Naive B cell (primary cell): ENCODE data around the gene AKAP8L. TPM values are rescaled to one million over a fixed set of nuclear protein-coding genes. Genes with fewer than 3 reads are reported as not detected.

Source experiments
- ATAC-seq, 2 donors: fragments of 150-1000 bp; cut with Tn5 transposase; 2 replicates each; pipeline ENCODE4 v1.10.0; 2021; ENCODE audit warnings: low read depth in 2 of 2, mild to moderate bottlenecking in 2 of 2, moderate library complexity in 2 of 2
- DNase-seq: peaks from one replicate; pipeline ENCODE4 v3.0.0; 2022
- H3K27ac Mint-ChIP-seq, 6 donors: one replicate each; pipeline ENCODE4 v1.8.0; 2020 to 2022; ENCODE audit warnings: mild to moderate bottlenecking in 6 of 6, mixed read lengths in 6 of 6, moderate library complexity in 5 of 6, inconsistent platforms in 2 of 6
- H3K27me3 Mint-ChIP-seq, 3 donors: one replicate each; pipeline ENCODE4 v1.8.0; 2021 to 2022; ENCODE audit warnings: mixed read lengths in 3 of 3, mild to moderate bottlenecking in 1 of 3
- H3K36me3 Mint-ChIP-seq, 2 donors: one replicate each; pipeline ENCODE4 v1.8.0; 2020 to 2022; ENCODE audit warnings: mixed read lengths in 2 of 2, inconsistent platforms in 1 of 2, mild to moderate bottlenecking in 1 of 2
- H3K4me1 Mint-ChIP-seq, 3 donors: one replicate each; pipeline ENCODE4 v1.8.0; 2020 to 2022; ENCODE audit warnings: mixed read lengths in 3 of 3, inconsistent platforms in 1 of 3, mild to moderate bottlenecking in 1 of 3, moderate library complexity in 1 of 3
- H3K4me3 Mint-ChIP-seq, 8 donors: one replicate each; pipeline ENCODE4 v1.8.0; 2020 to 2022; ENCODE audit warnings: mild to moderate bottlenecking in 8 of 8, mixed read lengths in 8 of 8, moderate library complexity in 8 of 8, inconsistent platforms in 2 of 8
- H3K9me3 Mint-ChIP-seq, 7 donors: one replicate each; pipeline ENCODE4 v1.8.0; 2020 to 2022; ENCODE audit warnings: mixed read lengths in 7 of 7, mild to moderate bottlenecking in 5 of 7, inconsistent platforms in 2 of 7, moderate library complexity in 1 of 7
- polyA plus RNA-seq, 6 donors: library from polyadenylated mRNA; unstranded; fragments of 300-500 nt; fragmentation: Illumina TruSeq; gene quantifications; one replicate each; pipeline ENCODE4 v1.2.3, GENCODE V29; 2021; ENCODE audit warnings: low read depth in 6 of 6

AKAP8L gene
- polyA plus RNA-seq, 6 donors from 2014 or later, result 37.8 to 103 (median 53.6) TPM

DNA sequence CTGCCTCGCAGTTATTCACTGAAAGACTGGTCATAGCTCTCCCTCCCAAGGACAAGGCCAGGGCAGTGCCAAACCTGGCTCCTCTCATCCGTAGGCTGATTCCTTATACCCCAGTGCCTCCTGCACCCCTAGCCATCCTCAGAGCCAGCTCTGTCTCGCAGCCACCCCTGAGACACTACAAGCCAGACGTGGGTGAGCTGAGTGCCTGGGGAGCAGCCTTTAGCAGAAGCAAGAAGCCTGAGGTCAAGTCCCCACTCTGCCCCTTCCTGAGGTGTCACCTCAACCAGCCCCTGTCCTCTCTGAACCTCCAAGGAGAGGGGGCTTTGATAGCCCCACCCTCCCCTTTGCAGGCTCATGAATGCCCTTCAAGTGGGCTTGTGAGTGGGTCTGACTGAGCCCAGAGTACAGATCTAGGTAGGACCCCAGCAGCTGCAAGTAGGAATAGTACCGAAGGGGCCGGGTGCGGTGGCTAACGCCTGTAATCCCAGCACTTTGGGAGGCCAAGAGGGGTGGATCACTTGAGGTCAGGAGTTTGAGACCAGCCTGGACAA lies 14.8 kb upstream of the AKAP8L start:
- no peaks in the 10 kb centered on the region for H3K27me3 Mint-ChIP-seq
- DNase-seq (no peak), ATAC-seq (no peak)
- peak overlapping the region; percentile 29 to 97 (median 90) for H3K27ac Mint-ChIP-seq
- H3K9me3 Mint-ChIP-seq, result no peaks in the 10 kb centered on the region
- no peaks in the 10 kb centered on the region for H3K36me3 Mint-ChIP-seq
- H3K4me3 Mint-ChIP-seq, result peak overlapping the region; percentile 93 to 99 (median 98)
- peaks cover 22 to 32% (median 29%) of the 10 kb centered on the region in 3 donors for H3K4me1 Mint-ChIP-seq

DNA sequence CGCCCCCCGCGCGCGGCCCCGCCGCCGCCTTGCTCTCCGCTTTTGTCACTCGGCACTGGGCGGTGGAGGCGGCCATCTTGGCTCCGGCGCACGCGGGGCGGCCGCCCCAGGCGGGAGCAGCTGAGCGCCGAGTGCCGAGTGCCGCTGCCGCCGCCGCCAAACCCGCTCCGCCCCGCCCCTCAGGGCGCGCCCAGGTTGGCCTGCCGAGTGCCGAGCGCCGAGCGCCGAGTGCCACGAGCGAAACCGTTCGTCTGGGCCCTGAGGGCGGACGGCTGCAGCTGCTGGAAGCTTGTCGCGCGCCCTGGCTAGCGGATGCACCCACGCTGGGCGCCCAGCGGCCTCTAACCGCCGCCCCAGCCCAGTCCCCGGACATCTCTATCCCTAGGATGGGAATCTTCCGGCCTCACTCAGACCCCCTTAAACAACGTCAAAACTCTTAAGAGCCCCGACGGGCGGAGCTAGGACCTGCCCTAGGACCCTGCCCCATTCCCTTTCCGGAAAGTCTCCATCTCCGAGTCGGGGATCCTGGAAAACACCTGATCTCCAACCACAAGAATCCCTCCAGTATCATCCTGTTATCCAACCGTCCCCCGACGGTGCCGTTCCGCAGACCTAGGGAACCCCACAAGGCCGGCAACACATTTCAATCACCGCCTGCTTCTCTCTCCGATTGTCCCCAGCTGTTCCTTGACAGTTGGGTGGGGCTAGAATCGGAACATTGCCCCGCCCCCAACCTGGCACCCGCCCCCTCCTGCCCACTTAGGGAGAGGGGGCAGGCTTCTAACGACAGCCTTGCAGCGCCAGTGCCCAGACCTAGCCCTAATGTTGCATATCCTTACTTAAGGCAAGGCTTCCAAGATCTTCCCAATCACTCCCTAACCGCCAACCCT lies 14.1 kb upstream of the AKAP8L start:
- Mint-ChIP-seq H3K4me3 (peak overlapping the region; percentile 93 to 99 (median 98)), H3K27ac (peak overlapping the region; percentile 29 to 97 (median 90)), H3K9me3 (no peaks in the 10 kb centered on the region), H3K4me1 (peaks cover 22 to 33% (median 29%) of the 10 kb centered on the region in 3 donors), H3K27me3 (no peaks in the 10 kb centered on the region), H3K36me3 (no peaks in the 10 kb centered on the region)
- ATAC-seq, result peak; percentile 86 to 90
- DNase-seq, result peak; percentile 91

DNA sequence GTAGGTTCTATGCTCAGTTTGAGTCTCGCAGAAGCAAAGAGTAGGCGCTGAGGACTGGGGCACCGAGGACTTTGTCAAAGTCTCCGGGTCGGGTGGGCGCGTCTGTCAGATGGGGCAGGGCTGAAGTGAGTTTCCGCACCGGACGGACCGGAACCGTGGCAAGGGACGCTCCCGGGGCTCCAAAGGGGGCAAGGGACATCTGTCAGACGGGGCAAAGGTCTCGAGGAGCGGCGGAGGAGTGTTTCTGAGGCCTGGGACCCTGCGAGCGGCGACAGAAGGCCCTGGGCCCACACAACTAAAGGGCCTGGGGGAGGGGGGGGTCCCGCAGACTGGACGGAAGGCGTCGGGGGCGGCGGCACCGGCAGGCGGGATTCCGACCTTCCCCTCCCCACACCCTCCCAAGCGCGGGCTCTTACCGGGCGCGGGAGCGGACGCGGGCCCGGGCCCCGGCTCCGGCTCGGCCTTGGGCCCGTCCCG lies 13.3 kb upstream of the AKAP8L start:
- no peaks in the 10 kb centered on the region for H3K9me3 Mint-ChIP-seq
- H3K27ac Mint-ChIP-seq, result peak overlapping the region; percentile 44 to 96 (median 92)
- ATAC-seq (peak in 1 of 2 donors; percentile 8), DNase-seq (no peak)
- H3K36me3 Mint-ChIP-seq, result no peaks in the 10 kb centered on the region
- peak overlapping the region; percentile 93 to 99 (median 96) for H3K4me3 Mint-ChIP-seq
- no peaks in the 10 kb centered on the region for H3K27me3 Mint-ChIP-seq
- H3K4me1 Mint-ChIP-seq, result peaks cover 22 to 36% (median 29%) of the 10 kb centered on the region in 3 donors

DNA sequence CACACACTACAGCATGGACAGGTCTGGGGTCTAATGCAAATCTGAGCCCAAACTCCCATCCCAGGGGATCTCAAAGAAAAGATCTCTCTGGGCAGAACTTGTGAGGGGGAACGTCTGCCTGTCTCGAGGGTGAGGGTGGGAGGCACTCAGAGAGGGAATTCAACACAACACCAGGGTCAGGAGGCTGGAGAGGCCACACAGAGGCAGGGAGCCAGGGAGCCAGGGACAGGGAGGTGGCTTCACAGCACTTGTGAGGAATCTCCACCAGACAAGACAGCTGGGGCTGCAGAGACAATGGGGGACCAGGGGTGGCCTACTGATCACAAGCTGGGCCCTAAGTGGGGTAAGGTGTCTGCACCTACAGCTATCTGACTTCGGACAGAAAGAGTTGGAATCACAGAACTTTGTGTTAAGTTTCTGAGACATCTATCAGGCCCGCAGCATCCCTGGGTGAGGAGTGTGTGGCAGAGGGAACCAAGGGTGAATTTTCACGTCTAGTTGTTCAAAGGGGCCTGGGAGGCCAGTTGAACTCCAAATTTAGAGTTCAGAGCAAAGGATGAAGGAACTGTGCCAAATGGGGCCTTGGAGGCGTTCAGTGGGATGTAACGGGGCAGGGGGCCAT lies 12.7 kb upstream of the AKAP8L start:
- Mint-ChIP-seq H3K4me1 (peaks cover 22 to 36% (median 31%) of the 10 kb centered on the region in 3 donors), H3K4me3 (peak overlapping the region; percentile 93 to 99 (median 96)), H3K9me3 (no peaks in the 10 kb centered on the region), H3K27me3 (no peaks in the 10 kb centered on the region), H3K36me3 (peaks cover 0 to 1% of the 10 kb centered on the region in 2 donors), H3K27ac (peak overlapping the region; percentile 44 to 96 (median 92))
- DNase-seq (no peak), ATAC-seq (no peak)

DNA sequence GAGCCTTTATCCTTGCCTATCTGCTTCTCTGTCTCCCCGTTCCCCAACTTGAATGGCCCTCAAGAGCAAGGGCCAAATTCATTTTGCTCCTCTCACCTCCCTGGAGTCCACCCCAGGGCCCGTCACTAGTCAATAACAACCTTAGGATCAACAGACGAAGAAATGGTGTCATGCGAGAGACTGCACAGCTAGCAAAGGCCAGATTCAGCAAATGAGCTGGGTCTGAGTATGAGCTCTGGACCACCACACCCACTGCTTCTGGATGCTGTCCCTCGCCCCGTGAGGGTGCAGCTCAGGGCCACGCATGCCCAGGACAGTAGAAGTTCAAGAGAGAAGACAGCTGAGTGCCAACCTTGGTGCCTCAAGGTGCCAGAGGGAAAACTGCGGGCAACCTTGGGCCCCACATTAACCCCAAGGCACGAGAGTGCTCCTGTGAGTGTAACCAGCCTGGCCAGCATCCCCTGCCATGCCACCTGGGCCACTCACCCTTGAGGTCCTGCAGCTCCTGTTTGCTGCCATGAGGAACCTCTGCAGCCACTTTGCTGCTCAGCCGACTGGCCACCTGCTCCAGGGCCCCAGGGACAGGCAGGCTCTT lies 11.8 kb upstream of the AKAP8L start:
- Mint-ChIP-seq H3K27me3 (no peaks in the 10 kb centered on the region), H3K27ac (peak overlapping the region in 2 of 6 donors; percentile 76), H3K36me3 (peaks cover 0 to 10% of the 10 kb centered on the region in 2 donors), H3K9me3 (no peaks in the 10 kb centered on the region), H3K4me3 (peak overlapping the region in 7 of 8 donors; percentile 93 to 99 (median 96)), H3K4me1 (peaks cover 22 to 37% (median 36%) of the 10 kb centered on the region in 3 donors)
- no peak for ATAC-seq
- DNase-seq, result no peak

DNA sequence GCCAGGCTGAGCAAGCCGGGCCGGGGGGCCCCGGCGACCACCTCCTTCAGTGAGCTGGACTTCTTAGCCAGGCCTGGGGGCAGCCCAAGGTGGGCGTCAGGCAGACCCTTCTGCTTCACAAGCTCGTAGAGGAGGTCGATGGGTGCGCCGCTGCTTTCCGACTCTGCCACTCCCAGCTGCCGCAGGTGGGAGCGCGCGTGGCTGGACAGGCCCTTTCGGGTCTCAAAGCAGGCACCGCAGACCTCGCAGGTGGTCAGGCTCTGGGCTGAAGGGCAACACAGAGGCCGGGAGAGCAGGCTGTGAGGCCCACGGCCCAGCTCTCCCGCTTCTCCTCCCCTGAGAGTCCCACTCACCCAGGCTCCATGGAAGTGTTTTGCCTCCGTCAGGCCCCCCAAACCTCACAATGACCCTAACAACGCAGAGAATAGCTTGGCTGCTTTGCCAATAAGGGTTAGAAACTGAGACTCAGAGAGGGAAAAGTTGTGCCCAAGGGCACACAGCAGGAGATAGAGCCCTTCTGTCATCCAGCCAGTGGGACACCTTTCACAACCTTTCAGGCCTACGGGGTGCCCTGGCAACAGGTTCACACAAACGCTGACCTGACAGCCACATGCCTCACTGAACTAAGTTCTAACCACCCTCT lies 11.2 kb upstream of the AKAP8L start:
- H3K36me3 Mint-ChIP-seq, result peaks cover 0 to 11% of the 10 kb centered on the region in 2 donors
- no peak overlapping the region for H3K27ac Mint-ChIP-seq
- peak overlapping the region in 3 of 8 donors; percentile 95 to 99 (median 96) for H3K4me3 Mint-ChIP-seq
- DNase-seq, result no peak
- no peak for ATAC-seq
- no peaks in the 10 kb centered on the region for H3K27me3 Mint-ChIP-seq
- H3K4me1 Mint-ChIP-seq, result peaks cover 22 to 37% (median 36%) of the 10 kb centered on the region in 3 donors
- no peaks in the 10 kb centered on the region for H3K9me3 Mint-ChIP-seq

DNA sequence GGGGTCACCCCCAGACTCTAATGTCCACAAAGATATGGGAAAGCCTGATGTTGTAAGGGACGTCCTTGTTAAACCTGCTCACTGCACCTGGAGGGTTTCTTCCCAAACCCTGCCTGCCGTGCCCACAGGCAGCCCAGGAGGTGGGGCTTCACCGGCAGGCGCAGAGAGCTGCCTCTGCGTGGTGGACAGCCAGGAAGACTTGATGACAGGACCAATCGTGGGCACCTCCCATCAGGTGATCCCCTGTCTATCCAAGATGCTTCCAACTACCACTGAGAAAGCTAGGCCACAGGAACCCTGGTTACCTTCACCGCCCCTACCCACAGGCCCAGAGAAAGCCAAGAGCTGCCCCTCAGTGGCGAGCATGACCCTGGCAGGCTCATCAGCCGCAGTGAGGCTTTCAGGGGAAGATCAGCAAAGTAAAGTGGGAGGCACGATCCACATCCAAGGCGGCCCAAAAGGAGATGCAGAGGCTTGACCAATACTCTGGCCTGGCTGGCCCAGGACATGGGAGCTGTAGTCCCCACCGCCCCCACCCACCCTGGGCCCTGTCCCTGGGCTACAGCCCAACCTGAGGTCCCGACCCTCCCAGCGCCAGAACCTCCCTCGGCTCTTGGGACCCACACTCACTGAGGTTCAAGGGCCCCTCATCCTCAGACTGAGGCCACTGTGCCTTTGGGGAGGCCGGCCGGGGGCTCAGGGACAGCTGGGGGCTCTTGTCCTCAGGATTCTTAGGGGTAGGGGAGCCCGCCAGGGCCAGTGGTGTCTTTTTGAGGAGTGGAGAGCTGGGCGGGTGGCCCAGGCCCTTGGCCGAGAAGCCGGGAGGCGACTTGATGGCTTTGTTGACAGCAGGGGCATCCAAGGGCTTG lies 10.4 kb upstream of the AKAP8L start:
- DNase-seq (no peak), ATAC-seq (no peak)
- Mint-ChIP-seq H3K4me1 (peaks cover 22 to 37% (median 36%) of the 10 kb centered on the region in 3 donors), H3K9me3 (no peaks in the 10 kb centered on the region), H3K27ac (no peak overlapping the region), H3K4me3 (peak overlapping the region in 1 of 8 donors; percentile 49), H3K27me3 (no peaks in the 10 kb centered on the region), H3K36me3 (peaks cover 0 to 11% of the 10 kb centered on the region in 2 donors)

DNA sequence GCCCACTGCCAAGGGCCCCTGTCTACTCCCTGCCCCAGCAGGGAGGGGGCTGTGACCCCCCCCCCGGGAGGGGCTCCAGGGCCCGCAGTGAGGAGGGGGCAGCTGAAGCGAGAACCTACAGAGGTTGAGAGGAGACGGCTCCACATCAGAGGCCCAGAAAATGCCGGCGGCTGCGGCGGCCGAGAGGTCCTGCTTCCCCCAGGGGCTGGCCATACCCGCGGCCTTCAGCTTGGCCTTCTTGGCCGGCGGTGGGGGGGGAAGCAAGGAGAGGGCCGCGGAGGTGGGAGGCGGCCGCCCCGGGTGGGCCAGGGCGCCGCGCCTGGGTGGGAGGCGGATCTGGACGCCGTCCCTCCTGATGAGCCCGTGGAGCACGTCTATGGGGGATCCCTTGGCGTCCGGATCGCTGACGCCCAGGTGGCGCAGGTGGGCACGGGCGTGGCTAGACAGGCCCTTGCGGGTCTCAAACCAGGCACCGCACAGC lies 9.2 kb upstream of the AKAP8L start:
- Mint-ChIP-seq H3K27me3 (no peaks in the 10 kb centered on the region), H3K27ac (no peak overlapping the region), H3K4me3 (peak overlapping the region in 3 of 8 donors; percentile 22 to 50 (median 49)), H3K36me3 (peaks cover 0 to 12% of the 10 kb centered on the region in 2 donors), H3K4me1 (peaks cover 16 to 31% (median 29%) of the 10 kb centered on the region in 3 donors), H3K9me3 (peaks cover 0 to 1% (median 0%) of the 10 kb centered on the region in 7 donors)
- no peak for DNase-seq
- no peak for ATAC-seq

DNA sequence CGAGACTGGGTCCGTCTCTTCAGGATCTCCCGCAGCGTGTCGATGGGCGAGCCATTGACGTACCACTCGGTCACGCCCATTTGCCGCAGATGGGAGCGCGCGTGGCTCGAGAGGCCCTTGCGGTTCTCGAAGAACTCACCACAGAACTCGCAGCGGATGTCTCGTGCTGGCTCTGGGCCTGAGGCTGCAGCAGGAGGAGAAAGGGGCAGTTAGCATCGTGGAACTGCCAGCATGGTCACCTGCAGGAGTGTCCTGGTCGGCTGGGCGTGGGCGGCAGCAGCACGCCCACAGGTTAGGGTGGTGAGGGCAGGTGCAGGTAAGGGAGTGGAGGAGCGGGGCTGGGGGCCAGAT lies 8.5 kb upstream of the AKAP8L start:
- Mint-ChIP-seq H3K36me3 (peaks cover 0 to 19% of the 10 kb centered on the region in 2 donors), H3K4me3 (no peak overlapping the region), H3K27ac (peak overlapping the region in 1 of 6 donors; percentile 59), H3K4me1 (peaks cover 14 to 28% (median 26%) of the 10 kb centered on the region in 3 donors), H3K9me3 (peaks cover 0 to 5% (median 0%) of the 10 kb centered on the region in 7 donors), H3K27me3 (no peaks in the 10 kb centered on the region)
- ATAC-seq (no peak), DNase-seq (no peak)

DNA sequence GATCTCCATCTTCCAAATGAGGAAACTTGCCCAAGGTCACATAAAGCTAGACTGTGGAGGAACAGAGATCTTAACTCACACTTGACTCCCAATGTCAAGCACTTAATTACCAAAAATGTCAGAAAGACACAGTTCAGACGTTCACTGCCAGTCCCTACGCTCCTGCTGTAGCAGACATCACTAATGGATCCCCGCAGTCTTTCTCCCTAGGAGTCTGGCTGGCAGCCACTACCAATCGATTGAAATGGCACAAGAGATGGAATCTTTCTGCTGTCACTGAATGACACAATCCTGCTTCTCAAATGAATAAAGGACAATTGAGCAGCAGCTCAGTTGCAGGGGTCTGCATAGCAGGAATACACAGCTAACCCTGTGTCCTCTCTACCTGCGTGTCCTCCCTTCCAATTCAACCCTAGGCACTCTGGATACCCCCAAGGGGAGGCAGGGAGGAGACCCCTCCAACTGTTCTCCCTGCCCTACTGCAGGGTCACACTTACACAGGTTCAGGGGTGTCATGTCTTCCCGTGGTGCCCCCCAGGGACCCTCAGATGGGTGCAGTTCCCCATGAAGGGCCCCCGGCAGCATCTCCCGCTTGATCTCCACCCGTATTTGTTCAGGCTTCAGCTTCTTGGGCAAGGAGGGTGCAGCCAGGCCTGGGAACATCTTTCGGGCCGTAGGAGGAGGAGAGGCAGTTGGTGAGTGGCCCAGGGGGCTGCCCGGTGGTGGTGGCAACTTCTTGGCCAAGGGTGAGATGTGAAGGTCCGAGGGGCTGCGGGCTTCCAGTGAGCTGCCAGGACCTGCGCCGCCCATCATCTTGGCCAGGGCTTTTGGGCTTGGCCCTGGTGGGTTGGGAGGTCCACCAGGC lies 7.9 kb upstream of the AKAP8L start:
- Mint-ChIP-seq H3K27ac (peak overlapping the region in 1 of 6 donors; percentile 59), H3K27me3 (no peaks in the 10 kb centered on the region)

DNA sequence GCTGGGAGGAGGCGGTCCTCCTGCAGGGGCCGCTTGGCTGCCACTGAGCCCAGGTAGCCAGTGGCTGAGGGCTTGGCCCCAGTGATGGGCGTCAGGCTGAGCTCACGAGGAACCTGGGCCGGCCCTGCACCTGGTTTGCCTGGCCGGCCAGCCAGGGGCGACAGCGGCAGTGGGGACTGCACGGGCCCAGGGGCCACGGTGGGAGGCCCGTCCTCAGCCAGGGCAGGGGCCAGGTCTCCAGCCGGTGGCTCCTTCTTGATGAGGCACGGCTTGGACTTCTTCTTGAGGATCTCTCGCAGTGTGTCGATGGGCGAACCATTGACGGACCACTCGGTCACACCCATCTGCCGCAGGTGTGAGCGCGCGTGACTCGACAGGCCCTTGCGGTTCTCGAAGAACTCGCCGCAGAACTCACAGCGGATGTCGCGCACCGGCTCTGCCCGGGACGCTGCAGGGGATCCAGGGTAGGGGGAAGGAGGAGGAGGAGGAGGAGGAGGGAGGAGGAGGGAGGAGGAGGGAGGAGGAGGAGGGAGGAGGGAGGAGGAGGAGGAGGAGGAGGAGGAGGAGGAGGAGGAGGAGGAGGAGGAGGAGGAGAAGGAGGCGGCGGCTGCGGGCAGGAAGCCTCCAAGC lies 6.6 kb upstream of the AKAP8L start:
- Mint-ChIP-seq H3K27ac (no peak overlapping the region), H3K4me3 (no peak overlapping the region), H3K9me3 (peaks cover 0 to 5% (median 0%) of the 10 kb centered on the region in 7 donors), H3K4me1 (peaks cover 2 to 11% (median 9%) of the 10 kb centered on the region in 3 donors), H3K36me3 (peaks cover 0 to 21% of the 10 kb centered on the region in 2 donors), H3K27me3 (no peaks in the 10 kb centered on the region)
- no peak for DNase-seq
- ATAC-seq, result no peak

More for the DNA sequence above, 7.9 kb upstream of the AKAP8L start:
- peaks cover 0 to 21% of the 10 kb centered on the region in 2 donors for H3K36me3 Mint-ChIP-seq
- DNase-seq (no peak), ATAC-seq (no peak)
- H3K4me1 Mint-ChIP-seq, result peaks cover 11 to 24% (median 22%) of the 10 kb centered on the region in 3 donors
- H3K9me3 Mint-ChIP-seq, result peaks cover 0 to 5% (median 0%) of the 10 kb centered on the region in 7 donors
- peak overlapping the region in 1 of 8 donors; percentile 19 for H3K4me3 Mint-ChIP-seq
